HEK293T (cell line): ENCODE data around the gene POLK.

Experiments used
- CTCF ChIA-PET: fragments of 350-600 bp; formaldehyde crosslinking; extraction: SDS; loops from one replicate; lab custom pipeline; 2021; ENCODE audit warnings: antibody characterized with exemption, inconsistent platforms; lab: Yijun Ruan, JAX
- POLR2A ChIA-PET: fragments of 350-600 bp; formaldehyde crosslinking; extraction: SDS; loops from one replicate; lab custom pipeline; 2020; ENCODE audit warnings: antibody characterized with exemption, inconsistent platforms; lab: Yijun Ruan, JAX
- DNase-seq: peaks from one replicate; pipeline ENCODE4 v3.0.0; 2012; ENCODE audit warnings: mixed read lengths; ENCODE audit errors: extremely low spot score
- ARNT ChIP-seq: fragments of 450-650 bp; IDR thresholded peaks from 2 replicates; pipeline ENCODE4 v1.6.1; 2017; ENCODE audit warnings: mild to moderate bottlenecking
- BHLHE40 ChIP-seq: fragments of 450-650 bp; IDR thresholded peaks from 2 replicates; pipeline ENCODE4 v1.6.1; 2016; ENCODE audit warnings: mild to moderate bottlenecking, moderate library complexity, borderline replicate concordance
- CTBP1 ChIP-seq: fragments of 450-650 bp; IDR thresholded peaks from 2 replicates; pipeline ENCODE4 v1.6.1; 2016; ENCODE audit warnings: borderline replicate concordance
- ELF4 ChIP-seq: fragments of 450-650 bp; IDR thresholded peaks from 2 replicates; pipeline ENCODE4 v1.6.1; 2017; ENCODE audit warnings: antibody characterized with exemption
- FOXA1 ChIP-seq: fragments of 450-650 bp; IDR thresholded peaks from 2 replicates; pipeline ENCODE4 v1.6.1; 2016; ENCODE audit warnings: mild to moderate bottlenecking
- FOXK2 ChIP-seq: fragments of 450-650 bp; IDR thresholded peaks from 2 replicates; pipeline ENCODE4 v1.6.1; 2016; ENCODE audit warnings: mild to moderate bottlenecking
- FOXM1 ChIP-seq: fragments of 450-650 bp; IDR thresholded peaks from 2 replicates; pipeline ENCODE4 v1.6.1; 2017; ENCODE audit warnings: mild to moderate bottlenecking, borderline replicate concordance
- HDGF ChIP-seq: fragments of 450-650 bp; IDR thresholded peaks from 2 replicates; pipeline ENCODE4 v1.6.1; 2017; ENCODE audit warnings: antibody characterized with exemption, borderline replicate concordance
- L3MBTL2 ChIP-seq: fragments of 450-650 bp; conservative IDR thresholded peaks from 2 replicates; pipeline ENCODE4 v1.6.1; 2016; ENCODE audit warnings: mild to moderate bottlenecking
- LEF1 ChIP-seq: fragments of 450-650 bp; IDR thresholded peaks from 2 replicates; pipeline ENCODE4 v1.6.1; 2017; ENCODE audit warnings: mild to moderate bottlenecking, borderline replicate concordance
- NFRKB ChIP-seq: fragments of 450-650 bp; IDR thresholded peaks from 2 replicates; pipeline ENCODE4 v1.6.1; 2016; ENCODE audit warnings: mild to moderate bottlenecking, moderate library complexity
- SP1 ChIP-seq: fragments of 450-650 bp; IDR thresholded peaks from 2 replicates; pipeline ENCODE4 v1.6.1; 2017
- SUZ12 ChIP-seq: fragments of 450-650 bp; IDR thresholded peaks from 2 replicates; pipeline ENCODE4 v1.6.1; 2016; ENCODE audit warnings: mild to moderate bottlenecking
- TARDBP ChIP-seq: fragments of 450-650 bp; IDR thresholded peaks from 2 replicates; pipeline ENCODE4 v1.6.1; 2016
- ZNF384 ChIP-seq: fragments of 450-650 bp; IDR thresholded peaks from 2 replicates; pipeline ENCODE4 v1.6.1; 2016
- TF ChIP-seq, protein P1 (sequence below): fragments of 450-650 bp; IDR thresholded peaks from 2 replicates; pipeline ENCODE4 v1.6.1; 2016

Gene POLK

DNA sequence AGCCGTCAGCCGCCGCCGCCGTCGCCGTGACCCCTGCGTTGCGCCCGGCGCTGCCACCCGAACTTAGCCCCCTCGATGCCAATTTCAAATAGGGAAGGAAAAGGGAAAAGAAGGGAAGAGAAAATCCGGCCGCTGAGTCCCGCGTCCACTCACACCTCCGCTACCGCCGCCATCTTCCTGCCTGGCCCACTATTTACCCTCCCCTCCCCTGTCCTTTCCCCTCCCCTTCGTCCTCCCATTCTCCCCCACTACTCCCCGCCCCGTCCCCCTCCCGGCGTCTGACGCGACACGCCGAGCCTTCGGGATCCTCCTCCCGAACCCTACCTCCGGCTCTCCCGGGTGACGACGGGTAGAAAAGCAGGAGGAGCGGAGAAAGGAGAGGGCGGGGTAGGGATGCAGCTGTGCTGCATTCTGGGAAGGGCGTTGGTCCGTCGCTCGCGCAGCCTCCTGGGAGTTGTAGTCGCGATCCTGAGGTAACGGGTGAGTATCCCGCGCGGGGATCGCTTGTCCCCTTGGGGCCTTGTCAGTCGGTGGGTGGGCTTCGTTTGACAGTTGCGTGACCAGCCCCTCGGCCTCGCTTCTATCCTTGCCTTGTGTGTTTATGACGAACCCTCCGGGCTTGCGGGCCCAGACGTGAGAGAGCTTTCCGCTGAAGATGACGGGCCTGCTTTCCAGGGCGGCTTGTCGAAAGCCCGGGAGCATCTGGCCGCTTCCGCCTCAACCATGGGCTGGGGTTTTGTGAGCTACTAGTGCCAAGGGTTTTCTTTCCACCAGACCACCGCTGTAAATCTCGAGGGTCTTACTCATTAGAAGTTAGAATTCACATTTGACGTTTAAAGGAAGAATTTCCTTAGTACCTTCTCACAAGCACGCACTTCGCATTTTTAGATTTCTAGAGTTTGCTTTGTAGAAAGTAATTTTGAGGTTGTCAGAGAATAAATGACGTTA lies at the start of gene POLK, which contains the start of gene CERT1:
Gene POLK, plus strand, starts transcription at position 457 of the 948 bp plus-strand sequence.
Gene CERT1, minus strand, starts transcription at position 195 of the 948 bp plus-strand sequence. CDS start 422 bp downstream, outside the sequence.
- TF ChIP-seq HDGF (no peak), ELF4 (0 out of 2 replicates have a peak, but pooled peaks have one; percentile 15), TARDBP (peak; percentile 71), BHLHE40 (no peak), CTBP1 (no peak), SUZ12 (peak; percentile 60; the same call in 1 of the 2 replicates), LEF1 (no peak), FOXM1 (no peak), FOXA1 (no peak), FOXK2 (no peak), ZNF384 (no peak), NFRKB (no peak), L3MBTL2 (peak; percentile 45; the same call in 1 of the 2 replicates)
- POLR2A ChIA-PET, result interaction anchor here (0.8 to 1.8 kb wide), 4 partner anchors 8 to 175 kb away, joined by 3 to 7 read pairs (median 4); partner anchors contain the start of gene HMGCR
- CTCF ChIA-PET, result interaction anchor here (1.4 kb wide), 1 partner anchor 169 kb away, joined by 3 read pairs; no protein-coding TSS in a partner anchor
- DNase-seq, result peak; percentile 94

DNA sequence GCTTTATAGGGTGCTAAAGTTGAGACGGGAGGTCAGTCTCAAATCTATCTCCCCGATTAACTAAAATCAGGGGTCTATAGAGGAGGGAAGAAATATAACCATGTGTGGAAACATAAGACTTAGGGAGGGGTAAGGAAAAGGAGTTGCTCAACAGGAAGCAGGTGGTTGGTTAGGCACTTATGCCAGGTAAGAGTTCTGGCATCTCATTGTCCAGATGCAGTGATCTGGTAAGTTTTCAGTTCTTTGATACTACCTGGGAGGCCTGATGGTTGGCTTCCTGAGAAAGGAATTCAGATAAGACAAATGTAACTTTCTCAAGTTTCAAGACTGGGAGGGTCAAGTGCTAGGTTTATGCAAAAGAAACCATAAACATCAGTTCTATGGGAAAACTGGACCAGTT lies 48.0 kb upstream of the POLK start:
- CTCF ChIA-PET, result no interaction called here
- TF ChIP-seq BHLHE40 (no peak), L3MBTL2 (no peak), FOXA1 (no peak), HDGF (no peak), TARDBP (no peak), ZNF384 (no peak), FOXM1 (no peak), NFRKB (no peak), FOXK2 (no peak), SP1 (no peak), SUZ12 (no peak), LEF1 (no peak), ELF4 (no peak), CTBP1 (no peak), ARNT (no peak)
- TF ChIP-seq, protein P1, sequence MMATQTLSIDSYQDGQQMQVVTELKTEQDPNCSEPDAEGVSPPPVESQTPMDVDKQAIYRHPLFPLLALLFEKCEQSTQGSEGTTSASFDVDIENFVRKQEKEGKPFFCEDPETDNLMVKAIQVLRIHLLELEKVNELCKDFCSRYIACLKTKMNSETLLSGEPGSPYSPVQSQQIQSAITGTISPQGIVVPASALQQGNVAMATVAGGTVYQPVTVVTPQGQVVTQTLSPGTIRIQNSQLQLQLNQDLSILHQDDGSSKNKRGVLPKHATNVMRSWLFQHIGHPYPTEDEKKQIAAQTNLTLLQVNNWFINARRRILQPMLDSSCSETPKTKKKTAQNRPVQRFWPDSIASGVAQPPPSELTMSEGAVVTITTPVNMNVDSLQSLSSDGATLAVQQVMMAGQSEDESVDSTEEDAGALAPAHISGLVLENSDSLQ, result no peak
- POLR2A ChIA-PET, result no interaction called here
- DNase-seq, result no peak

DNA sequence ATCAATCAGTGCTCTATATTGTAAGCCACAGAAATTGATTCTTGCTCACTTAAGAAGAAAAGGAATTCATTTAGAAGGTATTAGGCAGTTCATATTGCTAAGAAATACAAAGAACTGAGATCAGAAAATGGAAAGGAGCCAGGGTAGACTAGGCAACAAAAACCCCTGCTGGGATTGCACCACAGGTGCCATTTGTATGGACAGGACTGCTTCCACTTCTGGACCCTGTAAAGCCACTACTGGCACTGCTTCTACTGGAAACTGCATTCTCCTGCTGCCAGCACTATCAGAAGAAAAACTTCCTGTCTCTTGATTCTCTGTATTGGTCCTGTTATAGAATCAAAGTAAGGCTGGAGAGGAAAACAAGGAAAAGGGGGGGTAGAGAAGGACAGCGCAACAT lies 46.2 kb upstream of the POLK start:
- POLR2A ChIA-PET, result no interaction called here
- DNase-seq, result no peak
- TF ChIP-seq ARNT, result no peak
- no peak for TF ChIP-seq HDGF
- TF ChIP-seq ELF4, result no peak
- TF ChIP-seq CTBP1, result no peak
- no peak for TF ChIP-seq LEF1
- TF ChIP-seq, protein P1, result no peak
- TF ChIP-seq SUZ12, result no peak
- CTCF ChIA-PET, result no interaction called here

DNA sequence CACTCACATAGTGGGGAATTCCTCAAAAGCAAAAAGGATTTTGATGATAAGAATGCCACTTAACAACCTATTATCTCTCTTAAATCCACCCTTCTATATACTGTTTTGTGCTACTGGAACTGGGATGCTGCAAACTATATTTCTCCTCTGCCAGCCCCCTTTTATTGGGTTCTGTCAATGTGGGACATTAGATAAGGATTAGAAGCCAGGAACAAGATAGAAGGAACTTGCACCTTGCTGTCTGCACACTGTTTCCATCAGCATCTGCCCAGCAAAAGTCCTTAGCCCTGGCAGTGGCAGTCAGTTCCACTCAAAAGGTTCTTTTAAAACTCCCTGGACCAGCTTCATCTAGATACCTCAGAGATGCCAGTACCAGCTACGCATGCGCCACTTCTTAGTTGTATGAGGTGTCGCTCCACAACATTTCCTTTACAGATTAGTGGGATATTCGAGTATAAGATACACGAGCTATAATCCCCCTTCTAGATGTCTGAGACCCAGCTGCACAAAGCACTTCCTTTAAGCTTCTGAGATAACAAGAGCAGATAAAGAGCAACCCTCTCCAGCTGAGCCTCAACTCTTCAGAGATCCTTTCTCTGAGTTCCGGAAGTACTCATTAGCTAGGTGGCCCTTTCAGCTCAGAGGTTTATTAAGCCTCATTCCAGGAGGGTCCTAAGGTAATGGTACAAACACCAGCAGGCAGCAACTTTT lies 45.5 kb upstream of the POLK start:
- CTCF ChIA-PET, result no interaction called here
- TF ChIP-seq TARDBP, result no peak
- DNase-seq, result no peak
- POLR2A ChIA-PET, result no interaction called here

DNA sequence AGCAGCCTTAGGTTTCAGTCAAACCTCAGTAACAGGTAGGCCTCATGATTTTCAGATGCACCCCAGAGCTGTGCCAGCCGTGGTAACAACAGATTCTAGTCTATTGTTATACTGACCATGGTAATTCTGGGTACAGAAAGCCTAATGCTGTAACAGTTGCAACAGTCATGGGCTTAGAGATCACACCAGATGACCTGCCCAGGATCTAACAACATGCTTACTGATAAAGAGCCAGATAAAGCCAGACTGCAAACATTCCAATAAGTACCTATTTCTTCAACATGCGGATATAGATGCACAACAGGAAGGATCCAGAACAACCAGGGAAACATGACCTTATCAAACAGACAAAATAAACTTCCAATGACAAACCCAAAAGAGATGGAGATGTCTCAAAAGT lies 43.1 kb upstream of the POLK start:
- POLR2A ChIA-PET, result no interaction called here
- CTCF ChIA-PET, result no interaction called here
- TF ChIP-seq FOXK2 (no peak), L3MBTL2 (no peak), ZNF384 (no peak), LEF1 (no peak)
- TF ChIP-seq, protein P1, result no peak

DNA sequence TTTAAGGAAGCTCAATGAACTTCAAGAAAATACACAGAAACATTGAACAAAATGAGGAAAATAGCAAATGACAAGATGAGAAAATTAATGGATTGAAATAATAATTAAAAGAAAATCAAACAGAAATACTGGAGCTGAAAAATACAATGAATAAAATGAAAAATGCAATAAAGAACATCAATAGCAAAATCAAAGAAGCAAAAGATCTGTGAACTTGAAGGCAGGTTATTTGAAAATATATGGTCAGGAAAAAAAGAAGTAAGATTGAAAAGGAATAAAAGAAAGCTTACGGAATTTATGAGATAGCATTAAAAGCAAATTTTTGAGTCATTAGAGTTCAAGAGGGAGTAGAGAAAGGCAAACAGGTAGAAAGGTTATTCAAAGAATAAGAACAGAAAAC lies 42.7 kb upstream of the POLK start:
- POLR2A ChIA-PET, result no interaction called here
- CTCF ChIA-PET, result no interaction called here
- DNase-seq, result no peak
- TF ChIP-seq CTBP1 (no peak), LEF1 (no peak), BHLHE40 (no peak), SP1 (no peak), FOXK2 (no peak), SUZ12 (no peak), HDGF (no peak), TARDBP (no peak)

More for the DNA sequence above, 43.1 kb upstream of the POLK start:
- DNase-seq, result no peak
